K562 (cell line): ENCODE results near the gene MPC2. TPM values are rescaled to one million over a fixed set of nuclear protein-coding genes. Genes with fewer than 3 reads are reported as not detected.

Experiments
- ARID4B ChIP-seq: sonication (generic); formaldehyde crosslinking; IDR thresholded peaks from 2 replicates; pipeline ENCODE4 v1.8.0; 2022; ENCODE audit warnings: mild to moderate bottlenecking, missing genetic modification reagents
- BDP1 ChIP-seq: IDR thresholded peaks from 3 replicates; pipeline ENCODE4 v1.6.1; 2011; ENCODE audit not compliant: insufficient read length, insufficient read depth
- ETV6 ChIP-seq, 3 experiments: fragments of 150-350 bp in 1 of 3; sonication (generic) in 1 of 3; formaldehyde crosslinking in 1 of 3; IDR thresholded peaks; 2 replicates each; pipeline versions ENCODE4 v1.6.1 to v1.8.0; 2014 to 2022; ENCODE audit warnings: borderline replicate concordance in 2 of 3, low read depth in 2 of 3, antibody characterized with exemption in 1 of 3, low read length in 1 of 3, mild to moderate bottlenecking in 1 of 3, missing genetic modification reagents in 1 of 3
- FOSL1 ChIP-seq: fragments of 200-800 bp; sonication (Bioruptor generic); conservative IDR thresholded peaks from 2 replicates; pipeline ENCODE4 v1.6.1; 2016; ENCODE audit warnings: missing genetic modification characterization, missing compliant biosample characterization
- NELFE ChIP-seq: IDR thresholded peaks from 2 replicates; pipeline ENCODE4 v1.6.1; 2011; ENCODE audit warnings: mild to moderate bottlenecking; ENCODE audit not compliant: insufficient read depth, insufficient read length
- SMAD3 ChIP-seq: fragments of 450-650 bp; formaldehyde crosslinking; conservative IDR thresholded peaks from 2 replicates; pipeline ENCODE4 v1.4.0; 2020; ENCODE audit warnings: mild to moderate bottlenecking
- TAF9B ChIP-seq: fragments of 450-650 bp; IDR thresholded peaks from 2 replicates; pipeline ENCODE4 v1.6.1; 2018; ENCODE audit warnings: mild to moderate bottlenecking; ENCODE audit not compliant: partially characterized antibody
- ZFP1 ChIP-seq: fragments of 450-650 bp; formaldehyde crosslinking; IDR thresholded peaks from 2 replicates; pipeline ENCODE4 v1.4.0; 2020; ENCODE audit warnings: mild to moderate bottlenecking, mixed read lengths
- ZNF121 ChIP-seq: sonication (generic); formaldehyde crosslinking; conservative IDR thresholded peaks from 2 replicates; pipeline ENCODE4 v1.8.0; 2022; ENCODE audit warnings: missing genetic modification reagents
- ZNF124 ChIP-seq: sonication (generic); formaldehyde crosslinking; IDR thresholded peaks from 2 replicates; pipeline ENCODE4 v1.8.1; 2022; ENCODE audit warnings: missing genetic modification reagents
- ZNF224 ChIP-seq: sonication (generic); formaldehyde crosslinking; IDR thresholded peaks from 2 replicates; pipeline ENCODE4 v1.8.0; 2022; ENCODE audit warnings: mild to moderate bottlenecking, missing genetic modification reagents
- ZNF324 ChIP-seq: fragments of 250-450 bp; sonication (Bioruptor Pico); IDR thresholded peaks from 2 replicates; pipeline ENCODE4 v1.4.0; 2020; ENCODE audit warnings: mild to moderate bottlenecking
- ZNF586 ChIP-seq: fragments of 450-650 bp; formaldehyde crosslinking; conservative IDR thresholded peaks from 2 replicates; pipeline ENCODE4 v1.4.0; 2020; ENCODE audit warnings: mild to moderate bottlenecking, moderate library complexity
- ZNF592 ChIP-seq: fragments of 450-650 bp; IDR thresholded peaks from 2 replicates; pipeline ENCODE4 v1.6.1; 2017; ENCODE audit warnings: antibody characterized with exemption, mild to moderate bottlenecking
- ZZZ3 ChIP-seq: fragments of 450-650 bp; IDR thresholded peaks from 2 replicates; pipeline ENCODE4 v1.6.1; 2016; ENCODE audit warnings: antibody characterized with exemption, mild to moderate bottlenecking, moderate library complexity
- polyA plus RNA-seq, 8 experiments: library from polyadenylated mRNA; depleted of rRNA in 4 of 8; stranded (reverse) in 5 of 8; unstranded in 3 of 8; fragments of >200 nt; fragmentation: Nextera tagmentation in 2 of 8; fragmentation: Illumina TruSeq in 1 of 8; extraction: Ambion mirVana in 2 of 8; extraction: Trizol in 1 of 8; gene quantifications; 2 replicates each; pipeline versions ENCODE4 v1.2.1 to v1.2.3, GENCODE V29; 2011 to 2014; ENCODE audit warnings: inconsistent platforms in 1 of 8, missing spikeins in 1 of 8
- total RNA-seq, 7 experiments: library from RNA; depleted of rRNA in 6 of 7; stranded (reverse); fragments of >200 nt in 6 of 7; fragmentation: Illumina TruSeq in 2 of 7; extraction: Trizol in 2 of 7; gene quantifications; 2 replicates each; pipeline versions ENCODE4 v1.2.1 to v1.2.3, GENCODE V29; 2011 to 2021; ENCODE audit warnings: low replicate concordance in 1 of 7
- TF ChIP-seq, protein P1 (sequence below): fragments of 250-450 bp; sonication (Bioruptor Pico); IDR thresholded peaks from 2 replicates; pipeline ENCODE4 v1.5.0; 2021
- TF ChIP-seq, protein P2 (sequence below): fragments of 250-450 bp; sonication (Bioruptor Pico); IDR thresholded peaks from 2 replicates; pipeline ENCODE4 v1.8.0; 2021; ENCODE audit warnings: moderate library complexity, mild to moderate bottlenecking, inconsistent platforms

The MPC2 gene
- total and polyA plus RNA-seq, 9 of the 15 experiments (the other 6 are each of a cell fraction or from before 2014, with no cell fraction given), result 70.7 to 179 (median 144) TPM

GRCh38 chr1:167928457-167928852, 8.4 kb downstream of the MPC2 start (continued):
- TF ChIP-seq ARID4B (CRISPR knock-in tag) (no peak), ZNF324 (CRISPR knock-in tag) (no peak), ZFP1 (CRISPR knock-in tag) (no peak), NELFE (no peak), ZZZ3 (no peak), SMAD3 (CRISPR knock-in tag) (no peak), ZNF586 (CRISPR knock-in tag) (no peak), TAF9B (peak; percentile 52), ZNF592 (peak; percentile 65; the same call in 1 of the 2 replicates), ZNF124 (CRISPR knock-in tag) (no peak), BDP1 (no peak), ZNF224 (CRISPR knock-in tag) (no peak), ETV6 (IDR thresholded peaks at IDR 0.05; ENCODE audit: borderline replicate concordance in 1 of 2, low read depth in 2 of 2, low read length in 1 of 2) (no peak), ETV6 (CRISPR knock-in tag; IDR thresholded peaks at IDR 0.05; ENCODE audit: borderline replicate concordance) (no peak), ZNF121 (CRISPR knock-in tag) (no peak), FOSL1 (tag) (no peak)
- TF ChIP-seq, protein P1, sequence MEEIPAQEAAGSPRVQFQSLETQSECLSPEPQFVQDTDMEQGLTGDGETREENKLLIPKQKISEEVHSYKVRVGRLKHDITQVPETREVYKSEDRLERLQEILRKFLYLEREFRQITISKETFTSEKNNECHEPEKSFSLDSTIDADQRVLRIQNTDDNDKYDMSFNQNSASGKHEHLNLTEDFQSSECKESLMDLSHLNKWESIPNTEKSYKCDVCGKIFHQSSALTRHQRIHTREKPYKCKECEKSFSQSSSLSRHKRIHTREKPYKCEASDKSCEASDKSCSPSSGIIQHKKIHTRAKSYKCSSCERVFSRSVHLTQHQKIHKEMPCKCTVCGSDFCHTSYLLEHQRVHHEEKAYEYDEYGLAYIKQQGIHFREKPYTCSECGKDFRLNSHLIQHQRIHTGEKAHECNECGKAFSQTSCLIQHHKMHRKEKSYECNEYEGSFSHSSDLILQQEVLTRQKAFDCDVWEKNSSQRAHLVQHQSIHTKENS, result no peak
- TF ChIP-seq, protein P2, sequence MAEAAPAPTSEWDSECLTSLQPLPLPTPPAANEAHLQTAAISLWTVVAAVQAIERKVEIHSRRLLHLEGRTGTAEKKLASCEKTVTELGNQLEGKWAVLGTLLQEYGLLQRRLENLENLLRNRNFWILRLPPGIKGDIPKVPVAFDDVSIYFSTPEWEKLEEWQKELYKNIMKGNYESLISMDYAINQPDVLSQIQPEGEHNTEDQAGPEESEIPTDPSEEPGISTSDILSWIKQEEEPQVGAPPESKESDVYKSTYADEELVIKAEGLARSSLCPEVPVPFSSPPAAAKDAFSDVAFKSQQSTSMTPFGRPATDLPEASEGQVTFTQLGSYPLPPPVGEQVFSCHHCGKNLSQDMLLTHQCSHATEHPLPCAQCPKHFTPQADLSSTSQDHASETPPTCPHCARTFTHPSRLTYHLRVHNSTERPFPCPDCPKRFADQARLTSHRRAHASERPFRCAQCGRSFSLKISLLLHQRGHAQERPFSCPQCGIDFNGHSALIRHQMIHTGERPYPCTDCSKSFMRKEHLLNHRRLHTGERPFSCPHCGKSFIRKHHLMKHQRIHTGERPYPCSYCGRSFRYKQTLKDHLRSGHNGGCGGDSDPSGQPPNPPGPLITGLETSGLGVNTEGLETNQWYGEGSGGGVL (CRISPR knock-in tag), result no peak
